Stomach (tissue), 9 donors: ENCODE results near the gene ARL4D. TPM values are rescaled to one million over a fixed set of nuclear protein-coding genes. Genes with fewer than 3 reads are reported as not detected.

Experiments used
- DNase-seq, 2 donors: peaks; one replicate each; pipeline versions ENCODE4 v3.0.0 to v3.0.0-alpha.2; 2013 to 2019
- H3K27ac ChIP-seq, 5 donors: fragments of 200-600 bp in 4 of 5; sonication (generic) in 4 of 5; one replicate each; pipeline ENCODE4 v1.5.1; 2013 to 2019; ENCODE audit warnings: mild to moderate bottlenecking in 1 of 5, moderate library complexity in 1 of 5
- H3K27me3 ChIP-seq, 3 donors: fragments of 200-600 bp; sonication (generic); one replicate each; pipeline ENCODE4 v1.5.1; 2017 to 2019; ENCODE audit warnings: mixed run types in 1 of 3
- H3K36me3 ChIP-seq, 4 donors: fragments of 200-600 bp; sonication (generic); 1 replicate in 3 of 4; 2 replicates in 1 of 4; pipeline ENCODE4 v1.5.1; 2016 to 2019
- H3K4me1 ChIP-seq, 4 donors: fragments of 200-600 bp; sonication (generic); one replicate each; pipeline ENCODE4 v1.5.1; 2016 to 2019
- H3K4me3 ChIP-seq, 4 donors: fragments of 200-600 bp; sonication (generic) in 3 of 4; one replicate each; pipeline ENCODE4 v1.5.1; 2016 to 2019; ENCODE audit warnings: mild to moderate bottlenecking in 1 of 4
- H3K9me3 ChIP-seq, 4 donors: fragments of 200-600 bp; sonication (generic); one replicate each; pipeline ENCODE4 v1.5.1; 2016 to 2019
- EP300 ChIP-seq: sonication (generic); formaldehyde crosslinking; IDR thresholded peaks from one replicate; pipeline ENCODE4 v1.6.1; 2017; ENCODE audit warnings: antibody characterized with exemption
- POLR2A ChIP-seq, 4 donors: fragments of 450-650 bp; IDR thresholded peaks; one replicate each; pipeline ENCODE4 v1.6.1; 2016; ENCODE audit warnings: antibody characterized with exemption in 4 of 4, control low read depth in 2 of 4, mild to moderate bottlenecking in 1 of 4, moderate library complexity in 1 of 4
- POLR2AphosphoS5 ChIP-seq, 3 donors: sonication (generic); formaldehyde crosslinking; IDR thresholded peaks; one replicate each; pipeline ENCODE4 v1.6.1; 2016; ENCODE audit warnings: antibody characterized with exemption in 3 of 3
- WGBS, 5 donors: extraction: QIAGEN DNeasy Blood & Tissue Kit in 3 of 5; methylation state at CpG; one replicate each; pipeline versions ENCODE4 v1.1.5 to v1.1.7; 2013 to 2018; 5-methylcytosine and 5-hydroxymethylcytosine counted together
- intact Hi-C: fragments of 100-400 bp; cut with DNase I; formaldehyde crosslinking; loops from one replicate; pipeline ENCODE4 v1.15.1; 2023; ENCODE audit warnings: low total_unique reads
- polyA plus RNA-seq, 3 donors: library from polyadenylated mRNA; stranded (reverse); fragments of 200-250 nt; gene quantifications; one replicate each; pipeline ENCODE4 v1.2.3, GENCODE V29; 2013
- total RNA-seq, 5 donors: library from RNA; depleted of rRNA; stranded (reverse); fragments of >200 nt; gene quantifications; one replicate each; pipeline versions ENCODE4 v1.1.0 to v1.2.3, GENCODE V29; 2014 to 2016
- TF ChIP-seq, protein P1 (sequence below), 7 experiments: fragments of 450-650 bp in 4 of 7; fragments of 200-600 bp in 3 of 7; sonication (generic) in 3 of 7; IDR thresholded peaks; one replicate each; pipeline ENCODE4 v1.5.1; 2016 to 2019; ENCODE audit warnings: antibody characterized with exemption in 7 of 7, control low read depth in 2 of 7, mild to moderate bottlenecking in 1 of 7
- donor health status: healthy with polysubstance abuse.
- donor health status: Bipolar disorder and iron deficiency.
- donor health status: healthy.

Gene ARL4D
- total and polyA plus RNA-seq, 8 donors, result 2.3 to 60.7 (median 9.8) TPM; not detected in 1

DNA sequence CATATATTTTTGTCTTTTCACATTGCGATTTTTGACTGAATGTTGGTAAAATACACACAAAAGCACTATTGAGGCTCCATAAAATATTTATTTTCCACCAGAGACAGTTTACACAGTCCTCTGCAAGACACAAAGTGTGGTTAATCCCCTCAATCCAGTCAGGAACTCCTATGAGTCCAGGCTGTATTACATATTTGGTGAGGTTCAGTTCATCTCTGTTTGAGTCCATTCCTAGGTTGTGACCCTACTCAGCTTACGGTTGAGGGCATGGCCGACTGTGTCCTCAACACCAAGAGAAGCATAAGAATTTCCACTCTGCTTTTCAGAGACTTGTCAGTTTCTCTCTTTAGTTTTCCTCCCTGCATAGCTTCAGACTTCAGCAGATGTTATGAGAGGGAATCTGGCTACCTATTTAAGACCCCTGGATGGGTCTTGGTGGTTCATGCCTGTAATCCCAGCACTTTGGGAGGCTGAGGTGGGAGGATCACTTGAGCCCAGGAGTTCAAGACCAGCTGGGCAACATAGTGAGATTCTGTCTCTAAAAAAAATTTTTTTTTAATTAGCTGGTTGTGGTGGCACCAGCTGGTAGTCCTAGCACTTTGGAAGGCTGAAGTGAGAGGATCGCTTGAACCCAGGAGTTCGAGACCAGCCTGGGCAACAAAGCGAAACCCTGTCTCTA, 25.1 kb downstream of the ARL4D start:
- DNase-seq, result no peak
- H3K27ac ChIP-seq, result no peak overlapping the region
- no peaks in the 10 kb centered on the region for H3K27me3 ChIP-seq
- intact Hi-C loops, result no loop called here
- no peak overlapping the region for H3K4me3 ChIP-seq
- TF ChIP-seq, protein P1, sequence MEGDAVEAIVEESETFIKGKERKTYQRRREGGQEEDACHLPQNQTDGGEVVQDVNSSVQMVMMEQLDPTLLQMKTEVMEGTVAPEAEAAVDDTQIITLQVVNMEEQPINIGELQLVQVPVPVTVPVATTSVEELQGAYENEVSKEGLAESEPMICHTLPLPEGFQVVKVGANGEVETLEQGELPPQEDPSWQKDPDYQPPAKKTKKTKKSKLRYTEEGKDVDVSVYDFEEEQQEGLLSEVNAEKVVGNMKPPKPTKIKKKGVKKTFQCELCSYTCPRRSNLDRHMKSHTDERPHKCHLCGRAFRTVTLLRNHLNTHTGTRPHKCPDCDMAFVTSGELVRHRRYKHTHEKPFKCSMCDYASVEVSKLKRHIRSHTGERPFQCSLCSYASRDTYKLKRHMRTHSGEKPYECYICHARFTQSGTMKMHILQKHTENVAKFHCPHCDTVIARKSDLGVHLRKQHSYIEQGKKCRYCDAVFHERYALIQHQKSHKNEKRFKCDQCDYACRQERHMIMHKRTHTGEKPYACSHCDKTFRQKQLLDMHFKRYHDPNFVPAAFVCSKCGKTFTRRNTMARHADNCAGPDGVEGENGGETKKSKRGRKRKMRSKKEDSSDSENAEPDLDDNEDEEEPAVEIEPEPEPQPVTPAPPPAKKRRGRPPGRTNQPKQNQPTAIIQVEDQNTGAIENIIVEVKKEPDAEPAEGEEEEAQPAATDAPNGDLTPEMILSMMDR (IDR thresholded peaks at IDR 0.05), result no peak
- TF ChIP-seq EP300 (no peak), POLR2A (IDR thresholded peaks at IDR 0.05) (no peak), POLR2AphosphoS5 (IDR thresholded peaks at IDR 0.05) (no peak)
- H3K9me3 ChIP-seq, result no peaks in the 10 kb centered on the region
- H3K4me1 ChIP-seq, result peaks cover 0 to 4% (median 1%) of the 10 kb centered on the region in 4 donors
- H3K36me3 ChIP-seq, result no peaks in the 10 kb centered on the region
- WGBS, 5 donors, result 76 to 82% (median 78%) methylated on average over 6 of the region's 6 CpGs

DNA sequence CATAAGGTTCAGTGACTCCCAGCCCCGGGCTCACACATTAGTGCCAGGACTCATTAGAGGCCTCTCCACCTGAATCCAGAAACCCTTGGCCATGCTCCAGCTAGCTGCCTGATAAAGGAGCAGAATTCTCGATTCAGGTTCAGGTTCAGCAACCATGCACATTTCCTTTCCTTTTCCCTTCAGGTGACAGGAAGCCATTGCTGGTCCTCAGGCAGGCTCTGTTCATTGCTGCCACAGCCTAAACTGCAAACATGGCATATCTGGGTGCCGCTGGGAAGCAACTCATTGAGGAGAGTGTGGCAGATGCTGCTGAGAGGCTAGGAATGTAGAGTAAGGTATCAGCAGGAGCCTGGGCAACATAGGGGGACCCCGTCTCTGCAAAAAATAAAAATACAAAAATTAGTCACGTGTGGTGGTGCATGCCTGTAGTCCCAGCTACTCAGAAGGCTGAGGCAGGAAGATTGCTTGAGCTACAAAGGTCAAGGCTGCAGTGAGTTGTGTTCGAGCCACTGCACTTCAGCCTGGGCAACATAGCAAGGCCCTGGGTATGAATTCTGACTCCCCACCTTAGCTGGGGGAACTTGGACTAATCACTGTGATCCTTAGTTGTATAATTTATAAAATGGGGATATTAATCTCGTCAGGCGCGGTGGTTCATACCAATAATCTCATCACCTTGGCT, 28.7 kb downstream of the ARL4D start:
- peak in 1 of 2 donors; percentile 57 for DNase-seq
- peaks cover 0 to 14% (median 6%) of the 10 kb centered on the region in 4 donors for H3K4me1 ChIP-seq
- intact Hi-C loops, result no loop called here
- no peaks in the 10 kb centered on the region for H3K36me3 ChIP-seq
- H3K27me3 ChIP-seq, result no peaks in the 10 kb centered on the region
- TF ChIP-seq, protein P1 (IDR thresholded peaks at IDR 0.05), result no peak
- TF ChIP-seq EP300, result no peak
- no peak for TF ChIP-seq POLR2A (IDR thresholded peaks at IDR 0.05)
- no peak for TF ChIP-seq POLR2AphosphoS5 (IDR thresholded peaks at IDR 0.05)
- no peak overlapping the region for H3K4me3 ChIP-seq
- no peak overlapping the region for H3K27ac ChIP-seq
- WGBS, 5 donors, result 72 to 81% (median 78%) methylated on average over 9 of the region's 9 CpGs
- H3K9me3 ChIP-seq, result no peaks in the 10 kb centered on the region

DNA sequence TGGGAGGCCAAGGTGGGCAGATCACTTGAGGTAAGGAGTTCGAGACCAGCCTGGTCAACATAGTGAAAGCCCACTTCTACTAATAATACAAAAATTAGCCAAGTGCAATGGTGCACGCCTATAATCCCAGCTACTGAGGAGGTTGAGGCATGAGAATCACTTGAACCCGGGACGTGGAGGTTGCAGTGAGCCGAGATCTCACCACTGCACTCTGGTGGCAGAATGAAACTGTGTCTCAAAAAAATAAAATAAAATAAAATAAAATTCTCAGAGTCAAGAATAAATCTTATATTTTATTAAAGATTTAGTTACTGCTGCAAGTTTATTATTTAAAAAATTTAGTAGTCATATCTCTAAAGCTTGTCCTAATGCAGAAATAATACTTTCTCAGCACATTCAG, 29.7 kb downstream of the ARL4D start:
- Histone ChIP-seq H3K27ac (no peak overlapping the region), H3K36me3 (no peaks in the 10 kb centered on the region), H3K27me3 (peaks cover 0 to 3% (median 0%) of the 10 kb centered on the region in 3 donors), H3K4me3 (no peak overlapping the region), H3K4me1 (peaks cover 0 to 14% (median 6%) of the 10 kb centered on the region in 4 donors), H3K9me3 (no peaks in the 10 kb centered on the region)
- TF ChIP-seq, protein P1 (IDR thresholded peaks at IDR 0.05), result no peak
- TF ChIP-seq POLR2A (IDR thresholded peaks at IDR 0.05), result no peak
- TF ChIP-seq POLR2AphosphoS5 (IDR thresholded peaks at IDR 0.05), result no peak
- TF ChIP-seq EP300, result no peak
- no peak for DNase-seq
- WGBS, 5 donors, result 74 to 83% (median 78%) methylated on average over 5 of the region's 5 CpGs
- intact Hi-C loops, result no loop called here

DNA sequence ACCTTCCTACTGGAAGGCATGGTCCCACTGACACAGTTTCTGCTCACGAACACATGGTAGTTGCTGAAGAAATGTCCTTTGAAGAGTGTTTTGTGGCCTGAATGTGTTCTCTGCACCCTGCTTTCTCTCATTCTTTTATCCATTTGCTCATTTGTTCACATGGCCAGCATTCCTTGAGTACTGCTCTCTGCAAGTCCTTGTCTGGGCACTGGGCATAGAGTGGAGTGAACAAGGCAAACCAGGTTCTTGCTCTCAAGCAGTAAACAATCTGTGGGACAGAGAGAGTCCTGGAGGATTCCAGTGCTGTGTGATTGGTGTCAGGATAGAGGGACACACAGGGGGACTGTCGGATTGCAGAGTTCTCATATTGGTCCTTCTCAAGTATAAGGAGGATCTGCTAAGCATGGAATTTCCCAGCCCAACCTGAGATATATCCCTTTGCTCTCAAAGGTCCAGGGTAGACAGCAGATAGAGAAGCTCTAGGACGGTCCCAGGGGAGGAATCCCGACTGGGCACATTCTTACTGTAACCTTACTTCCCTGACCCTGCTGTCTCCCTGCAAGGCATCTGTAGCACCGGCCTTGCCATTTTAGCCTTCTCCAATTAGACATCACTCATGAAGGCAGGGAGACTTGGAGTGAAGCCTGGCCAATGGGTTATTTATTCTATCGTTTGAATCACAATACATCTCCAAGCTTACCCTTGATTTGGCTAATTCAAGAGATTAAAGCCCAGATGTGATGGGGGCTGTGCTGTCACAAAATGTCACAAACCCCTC, 32.3 kb downstream of the ARL4D start:
- H3K27me3 ChIP-seq, result peaks cover 0 to 4% (median 0%) of the 10 kb centered on the region in 3 donors
- no peaks in the 10 kb centered on the region for H3K36me3 ChIP-seq
- WGBS, 5 donors, result 67 to 80% (median 74%) methylated on average over 6 of the region's 6 CpGs
- DNase-seq, result no peak
- intact Hi-C loops, result no loop called here
- TF ChIP-seq EP300 (no peak), POLR2AphosphoS5 (IDR thresholded peaks at IDR 0.05) (no peak)
- TF ChIP-seq, protein P1 (IDR thresholded peaks at IDR 0.05), result no peak
- no peak overlapping the region for H3K4me3 ChIP-seq
- peaks cover 0 to 17% (median 9%) of the 10 kb centered on the region in 4 donors for H3K4me1 ChIP-seq
- H3K27ac ChIP-seq, result peak overlapping the region in 2 of 5 donors; percentile 16 to 23
- no peaks in the 10 kb centered on the region for H3K9me3 ChIP-seq
